ENCODE measurements around the gene PCDHAC2.

PCDHAC2 gene

DNA sequence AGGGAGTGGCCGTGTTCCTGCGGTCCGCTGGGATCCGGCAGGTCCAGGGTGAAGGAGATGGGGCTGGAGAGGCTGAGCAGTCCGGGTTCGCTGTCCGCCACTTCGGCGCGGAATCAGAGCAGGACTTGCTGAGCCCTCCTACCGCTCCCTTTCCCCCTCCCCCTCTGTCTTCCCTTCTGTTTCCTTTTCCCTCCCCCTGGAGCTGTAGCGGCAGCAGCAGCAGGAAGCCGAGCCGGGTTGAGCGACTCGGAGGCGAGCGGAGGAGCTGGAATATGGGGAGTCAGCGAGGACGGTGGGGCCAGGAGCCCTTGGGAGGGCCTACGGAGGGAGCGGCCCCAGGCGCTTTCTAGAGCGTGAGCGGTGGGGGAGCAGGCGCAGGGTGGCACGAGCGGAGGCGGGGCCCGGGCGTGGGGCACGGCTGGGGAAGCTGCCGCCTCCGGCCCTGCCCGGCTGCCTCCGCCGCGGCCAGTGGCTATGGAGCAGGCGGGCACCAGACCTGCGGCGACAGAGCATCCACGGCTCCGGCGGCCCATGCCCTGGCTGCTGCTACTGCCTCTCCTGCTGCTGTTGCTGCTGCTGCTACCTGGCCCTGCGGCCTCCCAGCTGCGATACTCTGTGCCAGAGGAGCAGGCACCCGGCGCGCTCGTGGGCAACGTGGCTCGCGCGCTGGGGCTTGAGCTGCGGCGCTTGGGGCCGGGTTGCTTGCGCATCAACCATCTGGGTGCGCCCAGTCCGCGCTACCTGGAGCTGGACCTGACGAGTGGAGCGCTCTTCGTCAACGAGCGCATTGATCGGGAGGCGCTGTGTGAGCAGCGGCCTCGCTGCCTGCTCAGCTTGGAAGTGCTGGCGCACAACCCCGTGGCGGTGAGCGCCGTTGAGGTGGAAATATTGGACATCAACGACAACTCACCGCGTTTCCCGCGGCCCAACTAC is at the start of gene PCDHAC2:
PCDHAC2 (plus strand) TSS at position 184 of the 933 bp plus-strand sequence; CDS start at position 475, 291 bp downstream.
- DNase-seq = peak; percentile 55

- DNase-seq = no peak
These were observed 42.7 kb upstream of the PCDHAC2 start for GRCh38 chr5:140923601-140924000.

DNA sequence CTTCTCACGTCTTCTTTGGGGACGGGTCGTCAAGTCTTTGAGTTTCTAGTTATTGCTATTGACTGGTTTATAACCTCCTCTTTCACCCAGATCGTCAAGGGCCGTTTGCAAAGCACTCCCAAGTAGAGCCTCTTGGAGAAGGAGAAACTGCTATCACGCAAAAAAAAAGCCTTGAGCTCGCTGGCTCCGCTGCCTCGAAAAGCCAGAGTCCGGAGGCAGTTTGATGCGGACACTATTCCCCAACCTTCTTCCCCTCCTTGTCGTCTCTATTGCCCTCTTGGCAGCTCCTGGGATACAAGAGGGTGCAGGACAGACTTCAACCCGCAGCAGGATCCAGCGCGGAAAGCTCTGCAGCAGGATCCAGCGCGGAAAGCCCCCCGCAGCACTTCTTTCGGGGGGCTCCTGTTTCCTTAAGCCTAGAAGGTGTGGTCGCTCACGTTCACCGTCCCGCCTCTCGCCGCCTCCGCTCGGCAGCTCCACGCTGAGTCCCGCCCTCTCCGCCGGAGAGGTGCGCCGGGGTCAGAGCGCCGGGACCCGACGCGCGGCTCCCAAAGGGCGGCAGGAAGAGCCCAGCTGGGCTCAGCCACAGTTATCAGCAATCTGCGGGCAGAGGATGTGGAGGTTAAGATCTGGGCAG is 40.4 kb upstream of the PCDHAC2 start, which contains the start of gene PCDHAC1:
PCDHAC1 (plus strand) TSS at position 494 of the 637 bp plus-strand sequence. CDS start 594 bp downstream, outside the sequence.
- DNase-seq = no peak

DNA sequence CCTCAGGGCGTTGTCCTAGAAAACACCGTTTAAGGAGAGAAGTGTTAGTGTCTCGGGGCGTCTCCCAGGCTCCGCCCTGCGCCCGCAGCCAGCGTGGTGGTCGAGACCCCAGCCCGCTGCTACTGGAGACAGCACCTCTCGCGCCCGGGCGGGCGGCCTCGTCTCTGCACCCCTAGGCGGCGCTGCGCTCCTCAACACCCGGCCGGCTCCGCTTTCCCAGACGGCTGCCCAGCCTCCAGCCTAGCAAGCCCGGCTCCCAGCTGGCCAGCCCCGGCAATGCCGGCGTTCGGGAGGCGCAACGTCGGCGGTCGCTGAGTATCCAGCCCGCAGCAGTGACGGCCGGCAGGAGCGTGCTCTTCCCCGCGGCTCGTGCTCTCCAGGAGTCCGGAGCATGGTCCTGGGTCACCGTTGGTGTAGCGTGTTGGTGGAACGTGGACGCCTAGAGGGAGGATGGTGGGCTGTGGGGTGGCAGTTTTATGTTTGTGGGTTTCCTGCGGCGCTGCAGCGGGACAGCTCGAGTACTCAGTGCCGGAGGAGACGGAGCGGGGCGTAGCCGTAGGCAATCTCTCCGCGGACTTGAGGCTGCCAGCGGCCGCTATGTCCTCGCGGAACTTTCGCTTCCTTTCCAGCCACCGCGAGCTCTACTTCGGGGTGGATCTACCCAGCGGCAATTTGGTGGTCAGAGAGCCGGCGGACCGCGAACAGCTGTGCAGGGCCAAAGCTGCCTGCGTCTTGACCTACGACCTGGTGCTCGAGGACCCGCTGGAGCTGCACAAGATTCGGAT is 39.6 kb upstream of the PCDHAC2 start:
- DNase-seq = peak; percentile 66

DNA sequence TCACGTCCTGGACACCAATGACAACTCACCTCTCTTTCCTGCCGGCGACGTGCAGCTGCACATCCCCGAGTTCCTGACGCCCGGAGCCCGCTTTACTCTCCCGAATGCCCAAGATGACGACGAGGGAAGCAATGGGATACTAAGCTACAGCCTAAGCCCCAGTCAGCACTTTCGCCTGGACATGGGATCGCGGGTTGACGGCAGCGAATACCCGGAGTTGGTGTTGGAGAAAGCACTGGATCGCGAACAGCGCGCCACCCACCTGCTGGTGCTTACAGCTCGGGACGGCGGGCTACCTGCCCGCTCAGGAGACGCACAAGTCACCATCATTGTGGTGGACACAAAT is 39.1 kb upstream of the PCDHAC2 start:
- no peak for DNase-seq

GRCh38 chr5:140934964-140935606 is 31.2 kb upstream of the PCDHAC2 start:
- no peak for DNase-seq

DNA sequence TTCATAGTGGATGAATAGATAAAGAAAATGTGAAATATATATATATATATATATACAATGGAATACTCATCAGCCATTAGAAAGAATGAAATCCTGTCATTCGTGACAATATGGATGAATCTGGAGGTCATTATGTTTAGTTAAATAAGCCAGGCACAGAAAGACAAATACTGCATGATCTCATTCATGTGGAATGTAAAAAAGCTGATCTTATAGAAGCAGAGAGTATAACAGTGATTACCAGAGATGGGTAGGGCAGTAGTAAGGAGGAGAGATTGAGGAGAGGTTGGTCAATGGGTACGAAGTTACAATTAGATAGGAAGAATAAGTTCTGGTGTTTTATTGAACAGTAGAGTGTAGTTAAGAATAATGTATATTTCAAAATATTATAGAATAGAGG is 19.7 kb upstream of the PCDHAC2 start:
- DNase-seq = no peak

DNA sequence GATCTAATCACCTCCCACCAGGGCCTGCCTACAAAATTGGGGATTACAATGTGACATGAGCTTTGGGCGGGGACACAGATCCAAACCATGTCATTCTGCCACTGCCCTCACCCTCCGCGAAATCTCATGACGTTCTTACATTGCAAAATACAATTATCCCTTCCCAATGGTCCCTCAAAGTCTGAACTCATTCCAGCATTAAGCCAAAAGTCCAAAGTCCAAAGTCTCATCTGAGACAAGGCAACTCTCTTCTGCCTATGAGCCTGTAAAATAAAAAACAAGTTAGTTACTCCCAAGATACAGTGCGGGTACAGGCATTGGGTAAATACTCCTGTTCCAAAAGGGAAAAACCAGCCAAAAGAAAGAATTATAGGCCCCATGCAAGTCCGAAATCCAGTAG is 14.6 kb upstream of the PCDHAC2 start:
- no peak for DNase-seq

DNA sequence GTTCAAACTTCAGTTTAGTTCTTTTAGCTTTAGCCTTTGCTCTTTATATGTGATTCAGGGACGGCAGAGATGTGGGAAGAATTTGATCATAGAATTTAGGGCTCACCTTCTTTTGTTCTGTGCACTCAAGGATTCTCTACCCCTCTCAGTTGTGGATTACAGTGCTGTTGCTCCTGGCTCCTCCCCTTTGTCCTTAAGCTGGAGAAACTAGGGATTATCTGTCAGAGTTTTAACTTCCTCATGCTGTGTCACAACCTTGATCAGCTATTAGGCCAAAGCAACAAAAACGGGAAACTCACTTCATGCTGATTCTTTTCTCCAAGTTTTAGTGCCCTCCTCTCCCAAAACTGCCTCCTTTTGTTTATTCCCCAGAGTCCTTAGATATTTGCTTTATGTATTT is 13.0 kb upstream of the PCDHAC2 start:
- DNase-seq = no peak

GRCh38 chr5:140962190-140962589 is 4.1 kb upstream of the PCDHAC2 start:
- DNase-seq = no peak

GRCh38 chr5:140964356-140964755 is 1.9 kb upstream of the PCDHAC2 start:
- DNase-seq = no peak

- DNase-seq = no peak
These were observed 377 bp upstream of the PCDHAC2 start for GRCh38 chr5:140965905-140966292.

DNA sequence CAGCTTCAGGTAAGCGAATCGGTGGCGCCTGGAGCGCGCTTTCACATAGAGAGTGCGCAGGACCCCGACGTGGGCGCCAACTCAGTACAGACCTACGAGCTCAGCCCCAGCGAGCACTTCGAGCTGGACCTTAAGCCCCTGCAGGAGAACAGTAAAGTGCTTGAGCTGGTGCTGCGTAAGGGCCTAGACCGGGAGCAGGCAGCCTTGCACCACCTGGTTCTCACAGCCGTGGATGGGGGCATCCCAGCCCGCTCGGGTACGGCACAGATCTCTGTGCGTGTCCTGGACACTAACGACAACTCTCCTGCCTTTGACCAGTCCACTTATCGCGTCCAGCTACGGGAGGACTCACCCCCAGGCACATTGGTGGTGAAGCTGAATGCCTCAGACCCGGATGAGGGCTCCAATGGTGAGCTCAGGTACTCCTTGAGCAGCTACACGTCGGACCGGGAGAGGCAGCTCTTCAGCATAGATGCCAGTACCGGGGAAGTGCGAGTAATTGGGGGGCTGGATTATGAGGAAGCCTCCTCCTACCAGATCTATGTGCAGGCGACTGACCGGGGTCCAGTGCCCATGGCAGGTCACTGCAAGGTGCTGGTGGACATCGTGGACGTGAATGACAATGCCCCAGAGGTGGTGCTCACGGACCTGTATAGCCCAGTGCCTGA is 1.1 kb downstream of the PCDHAC2 start:
- DNase-seq = no peak

DNA sequence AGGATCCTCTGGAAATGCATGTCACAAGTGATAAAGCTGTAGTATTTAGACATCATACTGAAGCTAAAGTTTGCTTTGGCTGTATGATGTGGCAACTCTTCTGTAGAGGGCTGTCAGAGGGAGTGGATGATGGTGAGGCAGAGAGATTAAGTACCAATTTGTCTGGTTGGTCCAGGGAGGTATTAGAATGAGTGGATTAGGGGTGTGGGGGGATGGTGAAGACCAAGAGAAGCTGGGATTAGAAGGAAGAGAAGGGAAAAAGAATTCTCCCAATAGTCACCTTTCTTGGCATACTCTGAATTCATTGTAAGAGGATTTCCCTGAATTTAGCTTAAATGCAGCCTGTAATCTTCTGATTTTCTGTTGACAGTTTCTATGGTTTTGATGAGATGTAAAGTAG is 3.6 kb downstream of the PCDHAC2 start:
- no peak for DNase-seq

GRCh38 chr5:140973550-140973949 is 7.3 kb downstream of the PCDHAC2 start:
- no peak for DNase-seq

- DNase-seq = no peak
These were observed 10.7 kb downstream of the PCDHAC2 start for GRCh38 chr5:140977003-140977402.

DNA sequence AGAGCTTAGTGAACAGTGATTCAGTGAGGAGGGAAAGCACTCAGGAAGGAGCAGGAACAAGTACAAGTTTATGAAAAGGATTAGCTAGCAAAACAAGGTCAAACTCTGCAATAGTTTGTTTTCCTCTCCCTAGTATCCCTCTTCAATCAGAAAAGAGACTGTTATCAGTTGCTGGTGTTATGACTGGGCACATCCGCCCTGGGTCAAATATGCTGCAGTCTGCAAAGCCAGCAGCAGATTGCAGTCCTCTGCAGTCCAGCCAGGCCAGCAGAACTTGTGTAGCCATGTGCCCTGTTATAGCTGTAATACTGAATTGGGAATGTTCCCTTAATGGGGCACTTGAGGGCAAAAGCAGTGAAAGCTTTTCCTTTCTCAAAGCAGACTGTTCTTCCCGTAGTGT is 12.0 kb downstream of the PCDHAC2 start:
- DNase-seq = no peak

GRCh38 chr5:140978983-140979382 is 12.7 kb downstream of the PCDHAC2 start:
- no peak for DNase-seq

GRCh38 chr5:140982083-140982716 is 15.9 kb downstream of the PCDHAC2 start:
- no peak for DNase-seq

GRCh38 chr5:140986117-140986521 is 19.8 kb downstream of the PCDHAC2 start:
- no peak for DNase-seq

DNA sequence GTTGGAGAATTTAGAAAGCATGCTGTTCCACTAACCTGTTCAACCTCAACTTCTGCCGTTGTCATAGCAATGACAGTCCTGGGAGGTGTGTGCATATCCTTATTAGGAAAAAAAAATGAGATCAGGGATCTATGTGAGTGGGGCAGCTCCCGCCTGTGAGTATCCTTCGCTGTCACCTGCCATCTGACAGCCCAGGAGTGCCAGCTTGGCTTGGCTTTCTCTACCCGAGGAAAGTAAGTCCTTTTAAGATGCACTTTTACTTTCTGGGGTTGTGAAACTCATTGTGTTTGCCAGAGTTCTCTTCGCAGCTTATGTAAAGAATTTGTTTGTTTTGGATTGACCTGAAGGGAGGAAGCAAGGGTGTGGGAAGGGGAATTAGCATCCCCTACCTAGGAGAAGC is 21.8 kb downstream of the PCDHAC2 start:
- DNase-seq = no peak

DNA sequence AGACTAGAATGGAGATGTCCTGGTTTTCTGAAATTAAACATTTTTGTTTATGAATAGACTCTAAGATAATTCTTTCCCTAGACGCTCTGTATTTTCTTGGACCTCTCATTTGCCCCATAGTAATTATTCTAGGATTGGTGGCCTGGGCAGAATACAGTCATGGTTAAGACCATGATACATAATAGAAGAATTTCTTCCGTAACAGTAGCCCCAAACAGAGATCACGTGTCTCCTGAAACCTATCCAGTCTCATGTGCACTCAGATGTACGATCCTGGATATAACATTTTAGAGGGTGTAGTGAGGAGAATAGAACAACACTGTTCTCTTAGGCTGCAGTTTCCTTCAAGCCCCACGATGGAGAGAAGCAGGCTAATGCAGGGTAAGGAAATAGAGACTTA is 22.3 kb downstream of the PCDHAC2 start:
- no peak for DNase-seq

Data from DMS 273 treated with DMSO at 0.1 percent for 48 hours (cell line).